A673 (cell line): ENCODE data around the gene FBXO11. TPM values are rescaled to one million over a fixed set of nuclear protein-coding genes. Genes with fewer than 3 reads are reported as not detected.

Experiments used
- BruUV-seq: library from RNA; stranded (reverse); fragments of 400-500 nt; replicated peaks from 2 replicates; lab custom pipeline; 2021; lab: Mats Ljungman, UMichigan
- CTCF ChIA-PET: fragments of 300-600 bp; sonication (Branson Sonifier 250); formaldehyde crosslinking; loops from one replicate; lab custom pipeline; 2022; ENCODE audit warnings: antibody characterized with exemption; lab: Charles Lee
- POLR2A ChIA-PET: fragments of 300-600 bp; sonication (Branson Sonifier 250); formaldehyde crosslinking; loops from one replicate; lab custom pipeline; 2022; ENCODE audit warnings: antibody characterized with exemption; ENCODE audit not compliant: low non-redundant PET; lab: Charles Lee
- DNase-seq: peaks from one replicate; pipeline ENCODE4 v3.0.0-alpha.2; 2015; ENCODE audit warnings: low spot score
- H3K27ac ChIP-seq: fragments of 200-600 bp; sonication (generic); 2 replicates; pipeline ENCODE4 v1.5.1; 2016; ENCODE audit warnings: mixed run types, low read depth, mild to moderate bottlenecking, mixed read lengths, antibody characterized with exemption, low read length; ENCODE audit not compliant: poor library complexity, severe bottlenecking
- H3K27me3 ChIP-seq: fragments of 200-600 bp; sonication (generic); replicated peaks from 2 replicates; pipeline ENCODE4 v1.6.1; 2017; ENCODE audit warnings: mixed run types, low read depth, mild to moderate bottlenecking, mixed read lengths, antibody characterized with exemption, low read length; ENCODE audit not compliant: insufficient read depth, poor library complexity
- H3K36me3 ChIP-seq: fragments of 200-600 bp; sonication (generic); 2 replicates; pipeline ENCODE4 v1.6.1; 2016; ENCODE audit warnings: mixed run types, mild to moderate bottlenecking, mixed read lengths, antibody characterized with exemption, low read length; ENCODE audit not compliant: insufficient read depth, poor library complexity, severe bottlenecking
- H3K4me1 ChIP-seq: fragments of 200-600 bp; sonication (generic); 2 replicates; pipeline ENCODE4 v1.6.1; 2017; ENCODE audit warnings: mixed run types, mild to moderate bottlenecking, mixed read lengths, antibody characterized with exemption, low read length; ENCODE audit not compliant: insufficient read depth, poor library complexity, severe bottlenecking
- H3K4me3 ChIP-seq: fragments of 200-600 bp; sonication (generic); 2 replicates; pipeline ENCODE4 v1.5.1; 2016; ENCODE audit warnings: low read depth, mixed run types, mild to moderate bottlenecking, mixed read lengths, low read length; ENCODE audit not compliant: poor library complexity, severe bottlenecking
- H3K9me3 ChIP-seq: fragments of 200-600 bp; sonication (generic); 2 replicates; pipeline ENCODE4 v1.6.1; 2016; ENCODE audit warnings: mixed run types, low read depth, mild to moderate bottlenecking, mixed read lengths, antibody characterized with exemption, low read length; ENCODE audit not compliant: poor library complexity, severe bottlenecking
- CTCF ChIP-seq: fragments of 300-800, 200-600 bp; sonication (generic); conservative IDR thresholded peaks from 2 replicates; pipeline ENCODE4 v1.5.1; 2017; ENCODE audit warnings: low read depth, mild to moderate bottlenecking, antibody characterized with exemption, low read length, moderate library complexity, mixed read lengths
- EZH2 ChIP-seq: fragments of 200-600 bp; sonication (generic); IDR thresholded peaks from 2 replicates; pipeline ENCODE4 v1.6.1; 2017; ENCODE audit warnings: borderline replicate concordance, low read depth, mild to moderate bottlenecking, mixed read lengths, antibody characterized with exemption, low read length; ENCODE audit not compliant: poor library complexity, severe bottlenecking
- intact Hi-C: fragments of 100-400 bp; cut with micrococcal nuclease; formaldehyde crosslinking; loops from one replicate; pipeline ENCODE4 v1.10.0; 2022; ENCODE audit not compliant: unreplicated experiment
- total RNA-seq: library from RNA; stranded (reverse); gene quantifications from 2 replicates; pipeline ENCODE4 v1.2.3, GENCODE V29; 2021

FBXO11 gene
- total RNA-seq, 1 experiment from 2014 or later: 84.0 TPM

DNA sequence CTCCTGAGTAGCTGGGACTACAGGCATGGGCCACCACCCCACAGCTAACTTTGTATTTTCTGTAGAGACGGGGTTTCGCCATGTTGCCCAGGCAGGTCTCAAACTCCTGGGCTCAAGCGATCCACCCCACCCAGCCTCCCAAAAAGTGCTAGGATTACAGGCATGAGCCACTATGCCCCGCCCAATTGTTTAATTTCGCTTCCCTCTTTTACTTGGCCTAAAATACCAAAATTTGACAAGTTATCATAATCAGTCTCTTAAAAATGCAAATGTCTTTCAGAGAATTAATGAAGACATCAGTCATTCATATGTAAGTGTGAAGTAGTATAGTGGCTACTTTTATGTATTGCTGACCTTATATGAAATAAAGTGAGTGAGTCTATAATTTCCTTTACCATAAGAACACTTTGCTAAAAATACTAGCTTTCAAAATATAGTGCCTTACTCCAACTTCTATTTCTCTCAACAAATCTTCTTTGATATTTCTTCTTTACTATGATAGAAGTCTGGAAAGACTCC is 9.8 kb downstream of the FBXO11 start:
- Histone ChIP-seq H3K27me3 (no peaks in the 10 kb centered on the region), H3K36me3 (peaks cover 5% of the 10 kb centered on the region), H3K4me1 (peaks cover 42% of the 10 kb centered on the region), H3K4me3 (no peak overlapping the region), H3K27ac (no peak overlapping the region), H3K9me3 (no peaks in the 10 kb centered on the region)
- DNase-seq: no peak
- TF ChIP-seq EZH2 (no peak), CTCF (no peak)
- CTCF ChIA-PET: no interaction called here
- intact Hi-C loops: no loop called here
- no TSS peak for BruUV-seq
- POLR2A ChIA-PET: no interaction called here

- Histone ChIP-seq H3K9me3 (no peaks in the 10 kb centered on the region), H3K27ac (no peak overlapping the region), H3K4me1 (peaks cover 36% of the 10 kb centered on the region), H3K27me3 (no peaks in the 10 kb centered on the region), H3K4me3 (no peak overlapping the region), H3K36me3 (peaks cover 6% of the 10 kb centered on the region)
- no TSS peak for BruUV-seq
- intact Hi-C loops: no loop called here
- POLR2A ChIA-PET: no interaction called here
- no peak for TF ChIP-seq CTCF
- TF ChIP-seq EZH2: no peak
- DNase-seq: no peak
- CTCF ChIA-PET: no interaction called here
Measured at GRCh38 chr2:47893771-47894170, 12.5 kb downstream of the FBXO11 start.

DNA sequence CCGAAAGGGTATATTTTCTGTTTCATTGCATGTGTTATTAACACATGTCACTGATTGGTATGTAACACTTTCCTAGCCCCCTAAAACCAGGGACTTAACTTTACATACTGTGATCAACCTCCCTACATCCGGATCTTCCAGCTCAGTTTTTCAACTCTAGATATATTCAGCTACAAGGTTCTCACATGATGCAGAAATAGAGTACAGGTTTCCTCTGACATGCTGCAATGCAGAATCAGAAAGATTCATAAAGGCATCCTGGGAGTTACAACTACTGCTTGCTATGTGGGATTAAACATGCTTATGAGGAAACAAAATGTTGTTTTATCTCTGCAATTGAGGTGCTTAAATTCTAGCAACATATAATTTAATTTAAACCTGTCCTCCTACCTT is 14.0 kb downstream of the FBXO11 start:
- ChIA-PET CTCF (no interaction called here), POLR2A (no interaction called here)
- no peak for DNase-seq
- no peaks in the 10 kb centered on the region for H3K9me3 ChIP-seq
- intact Hi-C loops: no loop called here
- TF ChIP-seq CTCF (no peak), EZH2 (no peak)
- no peak overlapping the region for H3K4me3 ChIP-seq
- no TSS peak for BruUV-seq
- H3K4me1 ChIP-seq: peaks cover 23% of the 10 kb centered on the region
- no peak overlapping the region for H3K27ac ChIP-seq
- H3K36me3 ChIP-seq: peaks cover 6% of the 10 kb centered on the region
- H3K27me3 ChIP-seq: no peaks in the 10 kb centered on the region
